Measurements from ENCODE around the gene CACNA1S. TPM values are rescaled to one million over a fixed set of nuclear protein-coding genes. Genes with fewer than 3 reads are reported as not detected.

CACNA1S gene
- total RNA-seq (2012; rRNA removed) (not detected in 2 replicates), polyA plus RNA-seq (2012; rRNA removed) (not detected in 2 replicates), Bru-seq, nascent RNA (not detected), BruChase-seq, experiment 1, labeled RNA remaining after a 6-hour chase (not detected), BruChase-seq, experiment 2, labeled RNA remaining after a 2-hour chase (not detected)
- not detected in 2 replicates for polyA plus RNA-seq (2012; cell fraction: cytosol; rRNA removed)
- not detected in 2 replicates for polyA plus RNA-seq (2012; cell fraction: nucleus; rRNA removed; ENCODE audit: low replicate concordance)
- long read RNA-seq = 0 reads

- H4K5ac ChIP-seq (ENCODE audit: low read depth, low read length) = no peak within 1 kb of the TSS
- no peak within 1 kb of the TSS for H3K14ac ChIP-seq (replicated peaks; ENCODE audit: low read depth, low read length)
- peaks cover 2% of the 10 kb centered on the region; the same call in 1 of the 2 replicates for H3K4me1 ChIP-seq (ENCODE audit: control insufficient read depth, insufficient read depth, low read length)
- no peak within 1 kb of the TSS for H2BK5ac ChIP-seq (ENCODE audit: low read depth, low read length, poor library complexity, severe bottlenecking)
- no peak within 1 kb of the TSS for H2AK9ac ChIP-seq (replicated peaks; ENCODE audit: low read depth, low read length, poor library complexity)
- no TSS peak for BruUV-seq (replicated peaks)
- TF ChIP-seq MAFK (IDR thresholded peaks at IDR 0.05; ENCODE audit: low read depth, low read length) = no peak
- no peak within 1 kb of the TSS for H2BK120ac ChIP-seq (ENCODE audit: low read depth, low read length)
- DNase-seq (no peak), ATAC-seq (ENCODE audit: low read depth) (no peak)
- H2BK20ac ChIP-seq (ENCODE audit: low read depth, low read length) = no peak within 1 kb of the TSS
- no peak within 1 kb of the TSS for H3K18ac ChIP-seq (ENCODE audit: low read depth, low read length)
- H3K4me2 ChIP-seq (ENCODE audit: low read depth, low read length) = no peak within 1 kb of the TSS
- dilution Hi-C loops (cut with HindIII; ENCODE audit: low sequenced_read_pairs, unreplicated experiment) (no loop called here), in situ Hi-C loops (cut with MboI; ENCODE audit: low sequenced_read_pairs) (no loop called here), intact Hi-C loops (cut with micrococcal nuclease) (no loop called here)
- no peaks in the 10 kb centered on the region for H4K20me1 ChIP-seq (ENCODE audit: insufficient read depth, low read length)
- H3K9ac ChIP-seq (ENCODE audit: low read depth, low read length) = no peak within 1 kb of the TSS
- H3K4me3 ChIP-seq (ENCODE audit: insufficient read depth, low read depth, low read length) = no peak within 1 kb of the TSS
- H3K27me3 ChIP-seq (ENCODE audit: control insufficient read depth, insufficient read depth, low read length) = peaks cover 59% of the 10 kb centered on the region
- H3K9me1 ChIP-seq (ENCODE audit: insufficient read depth, low read length) = no peaks in the 10 kb centered on the region
- 46% methylated on average over 6 of the region's 9 CpGs; no CpG with 5 or more reads in 1 of the 2 experiments for WGBS, 2 experiments (ENCODE audit: extremely low coverage in 2 of 2, insufficient read length in 1 of 2)
- H4K91ac ChIP-seq (ENCODE audit: insufficient read depth, low read depth, low read length) = no peak within 1 kb of the TSS
- no peaks in the 10 kb centered on the region for H3K9me3 ChIP-seq (ENCODE audit: control insufficient read depth, insufficient read depth, low read length)
- H3K27ac ChIP-seq (ENCODE audit: insufficient read depth, low read length) = no peak within 1 kb of the TSS
- CTCF ChIA-PET = no interaction called here
- no peak within 1 kb of the TSS for H3K23ac ChIP-seq (ENCODE audit: low read depth, low read length)
- no peak within 1 kb of the TSS for H3K56ac ChIP-seq (ENCODE audit: extremely low read depth, insufficient read depth, low read length)
- POLR2A ChIA-PET (ENCODE audit: unreplicated experiment) = no interaction called here
- no peak within 1 kb of the TSS for H2BK15ac ChIP-seq (ENCODE audit: low read depth, low read length)
- no peaks in the 10 kb centered on the region for H3K79me1 ChIP-seq (ENCODE audit: low read depth in 1 of 2, low read length in 2 of 2)
- no peak within 1 kb of the TSS for H3K4ac ChIP-seq (ENCODE audit: low read depth, low read length)
- H4K8ac ChIP-seq (ENCODE audit: low read depth in 2 of 2, low read length in 2 of 2) = no peak within 1 kb of the TSS
- no peaks in the 10 kb centered on the region for H3K36me3 ChIP-seq (ENCODE audit: control insufficient read depth, insufficient read depth, low read length)
- no peak within 1 kb of the TSS for H2AK5ac ChIP-seq (ENCODE audit: low read depth, low read length)
- H2AFZ ChIP-seq (replicated peaks; ENCODE audit: low read length, poor library complexity) = no peak within 1 kb of the TSS
These were observed at the start of gene CACNA1S for GRCh38 chr1:201112173-201112731. Gene CACNA1S (minus strand): TSS chr1:201112426. CDS start chr1:201112339, 87 bp downstream.

Measured in IMR-90 (cell line).